ENCODE data around the gene RTCB. TPM values are rescaled to one million over a fixed set of nuclear protein-coding genes. Genes with fewer than 3 reads are reported as not detected.

RTCB gene
- total RNA-seq = 136 and 151 TPM in 2 replicates

DNA sequence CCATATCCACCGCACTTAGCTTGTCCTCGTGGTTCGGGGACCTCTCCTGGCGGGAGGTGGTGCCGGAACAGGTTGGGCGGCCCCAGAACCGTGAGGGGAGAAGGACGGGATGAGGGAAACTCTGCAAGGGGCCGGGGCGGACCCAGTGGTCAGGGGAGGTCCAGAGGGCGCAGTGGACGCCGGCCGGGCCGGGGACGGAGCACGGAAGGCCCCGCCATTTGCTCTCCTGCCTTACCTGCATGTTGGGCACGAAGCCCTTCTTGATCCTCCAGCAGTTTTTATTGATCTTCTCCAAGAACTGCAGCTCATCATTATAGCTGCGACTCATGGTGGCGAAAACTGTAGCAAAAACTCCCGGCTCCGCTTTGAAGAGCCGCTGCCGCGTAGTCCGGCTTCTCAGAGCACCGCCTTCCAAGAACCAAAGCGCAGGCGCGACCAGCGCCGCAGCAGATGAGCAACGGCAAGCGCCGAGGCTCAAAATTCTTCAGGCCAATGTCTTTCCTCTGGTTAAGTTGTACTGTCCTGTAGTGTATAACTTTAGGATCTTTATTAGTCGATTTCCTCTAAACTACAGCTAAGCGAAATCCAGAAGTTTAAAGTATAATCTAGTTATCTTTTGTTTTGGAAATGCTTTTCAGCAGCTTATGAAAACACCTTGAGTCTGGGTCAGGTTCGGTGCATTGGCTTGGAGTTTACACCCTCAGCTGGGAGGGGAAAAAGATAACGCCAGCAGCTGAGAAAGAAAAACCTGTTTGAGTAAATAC is at the start of gene RTCB:
TSS of gene RTCB (minus strand) at position 419 of the 764 bp plus-strand sequence. CDS start at position 328, 91 bp downstream.

DNA sequence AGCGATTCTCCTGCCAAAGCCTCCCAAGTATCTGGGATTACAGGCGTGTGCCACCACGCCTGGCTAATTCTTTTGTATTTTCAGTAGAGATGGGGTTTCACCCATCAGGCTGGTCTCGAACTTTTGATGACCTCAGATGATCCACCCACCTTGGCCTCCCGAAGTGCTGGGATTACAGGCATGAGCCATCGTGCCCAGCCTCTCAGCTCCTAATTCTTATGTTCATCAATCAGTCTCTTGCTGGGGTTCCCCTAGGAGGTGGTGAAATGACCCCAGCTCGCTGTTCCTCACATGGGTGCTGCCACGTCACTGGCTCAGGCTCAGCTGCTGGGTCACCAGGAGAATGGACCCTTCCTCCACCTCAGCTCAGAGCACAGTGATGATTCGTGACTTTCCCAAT is 54.5 kb downstream of the RTCB start, which contains the start of gene RFPL3:
TSS of gene RFPL3 (plus strand) at position 301 of the 400 bp plus-strand sequence. CDS start 205 bp downstream, outside the sequence.

Small RNA genes lying within 50 kb of the gene (small RNA-seq; reads per million reads assigned to genes)
- not detected for gene AL021937.2 (ENCODE audit: low replicate concordance)
- not detected for gene IGLVIVOR22-2 (ENCODE audit: low replicate concordance)
- not detected for gene RF02171 (ENCODE audit: low replicate concordance)
- not detected for gene RF02172 (ENCODE audit: low replicate concordance)

Other genes with a start within 250 kb of the RTCB start
- not detected in 2 replicates for gene RFPL2, start 207.2 kb downstream of the RTCB start, total RNA-seq
- not detected in 2 replicates for gene SLC5A4, start 156.9 kb downstream of the RTCB start, total RNA-seq
- gene RFPL3, start 54.4 kb downstream of the RTCB start, total RNA-seq = not detected in 2 replicates
- not detected in 2 replicates for gene BPIFC, start 52.2 kb upstream of the RTCB start, total RNA-seq
- gene FBXO7, start 62.6 kb upstream of the RTCB start, total RNA-seq = 89.2 and 92.4 TPM in 2 replicates